SK-N-SH (cell line): ENCODE results near the gene NLK. TPM values are rescaled to one million over a fixed set of nuclear protein-coding genes. Genes with fewer than 3 reads are reported as not detected.

ENCODE experiments used
- CTCF ChIA-PET: fragments of 300-600, 350-600 bp; formaldehyde crosslinking; extraction: SDS; loops from one replicate; lab custom pipeline; 2021; lab: Yijun Ruan, JAX
- POLR2A ChIA-PET: fragments of 350-600 bp; sonication (Branson Sonifier 250); formaldehyde crosslinking; extraction: SDS; loops from one replicate; lab custom pipeline; 2020; ENCODE audit warnings: antibody characterized with exemption, inconsistent platforms; lab: Yijun Ruan, JAX
- DNase-seq: peaks from one replicate; pipeline ENCODE4 v3.0.0; 2012
- H2AFZ ChIP-seq: fragments of 200-600 bp; sonication (generic); 2 replicates; pipeline ENCODE4 v1.8.1; 2016; ENCODE audit warnings: antibody characterized with exemption, mild to moderate bottlenecking, low read depth
- H3F3A ChIP-seq: fragments of 200-600 bp; sonication (generic); replicated peaks from 2 replicates; pipeline ENCODE3; 2016; ENCODE audit warnings: antibody characterized with exemption, mild to moderate bottlenecking; ENCODE audit not compliant: insufficient read depth
- H3K27ac ChIP-seq, 2 experiments: fragments of 200-500 bp in 1 of 2; fragments of 200-600 bp in 1 of 2; sonication (Bioruptor generic) in 1 of 2; sonication (generic), shearing (Covaris generic) in 1 of 2; 2 replicates each; pipeline versions ENCODE4 v1.5.1 to v1.6.1; 2014 to 2016; ENCODE audit warnings: low read depth in 2 of 2, inconsistent platforms in 1 of 2, low read length in 1 of 2, mild to moderate bottlenecking in 1 of 2, mixed read lengths in 1 of 2
- H3K27me3 ChIP-seq: fragments of 200-600 bp; sonication (generic), shearing (Covaris generic); 2 replicates; pipeline ENCODE4 v1.6.1; 2016; ENCODE audit warnings: mixed run types; ENCODE audit not compliant: insufficient read depth
- H3K36me3 ChIP-seq, 2 experiments: fragments of 200-500 bp in 1 of 2; fragments of 200-600 bp in 1 of 2; sonication (Bioruptor generic) in 1 of 2; sonication (generic) in 1 of 2; replicated peaks in 1 of 2; 2 replicates each; pipeline versions ENCODE3 to v1.5.1; 2014 to 2016; ENCODE audit warnings: low read length in 1 of 2, mild to moderate bottlenecking in 1 of 2; ENCODE audit not compliant: insufficient read depth in 2 of 2, control insufficient read depth in 1 of 2
- H3K4me1 ChIP-seq, 2 experiments: fragments of 200-500 bp in 1 of 2; fragments of 200-600 bp in 1 of 2; sonication (Bioruptor generic) in 1 of 2; sonication (generic), shearing (Covaris generic) in 1 of 2; 2 replicates each; pipeline versions ENCODE4 v1.5.1 to v1.6.1; 2014 to 2016; ENCODE audit warnings: low read depth in 1 of 2, low read length in 1 of 2, mixed run types in 1 of 2; ENCODE audit not compliant: insufficient read depth in 2 of 2, control insufficient read depth in 1 of 2
- H3K4me2 ChIP-seq: fragments of 200-600 bp; sonication (generic), shearing (Covaris generic); 2 replicates; pipeline ENCODE4 v1.6.1; 2017; ENCODE audit warnings: mixed run types
- H3K4me3 ChIP-seq, 2 experiments: fragments of 200-500 bp in 1 of 2; fragments of 200-600 bp in 1 of 2; sonication (Bioruptor generic) in 1 of 2; sonication (generic), shearing (Covaris generic) in 1 of 2; 2 replicates each; pipeline versions ENCODE4 v1.5.1 to v1.8.1; 2014 to 2016; ENCODE audit warnings: low read depth in 2 of 2, inconsistent platforms in 1 of 2, low read length in 1 of 2, mild to moderate bottlenecking in 1 of 2, mixed read lengths in 1 of 2, moderate library complexity in 1 of 2
- H3K79me2 ChIP-seq: fragments of 200-600 bp; sonication (generic); 2 replicates; pipeline ENCODE4 v1.8.1; 2017; ENCODE audit warnings: mild to moderate bottlenecking; ENCODE audit not compliant: insufficient read depth
- H3K9ac ChIP-seq: fragments of 200-600 bp; sonication (generic); 2 replicates; pipeline ENCODE4 v1.6.1; 2017; ENCODE audit warnings: mixed run types
- H3K9me2 ChIP-seq: fragments of 200-600 bp; sonication (generic); 2 replicates; pipeline ENCODE4 v1.6.1; 2017; ENCODE audit warnings: mixed run types
- H3K9me3 ChIP-seq: fragments of 200-600 bp; sonication (generic); 2 replicates; pipeline ENCODE4 v1.6.1; 2017; ENCODE audit warnings: mixed run types, mild to moderate bottlenecking, moderate library complexity
- H4K20me1 ChIP-seq: fragments of 200-600 bp; sonication (generic); 2 replicates; pipeline ENCODE4 v1.6.1; 2017; ENCODE audit warnings: mild to moderate bottlenecking, mixed run types; ENCODE audit not compliant: insufficient read depth
- CHD2 ChIP-seq: fragments of 150-350 bp; IDR thresholded peaks from 2 replicates; pipeline ENCODE4 v1.6.1; 2018; ENCODE audit warnings: low read length; ENCODE audit not compliant: partially characterized antibody
- CTCF ChIP-seq: fragments of 200-600 bp; sonication (generic); IDR thresholded peaks from 2 replicates; pipeline ENCODE4 v1.6.1; 2017; ENCODE audit warnings: antibody characterized with exemption, mild to moderate bottlenecking, moderate library complexity
- ELF1 ChIP-seq: IDR thresholded peaks from 2 replicates; pipeline ENCODE4 v1.4.0; 2012
- EP300 ChIP-seq, 2 experiments: IDR thresholded peaks; 2 replicates each; pipeline versions ENCODE4 v1.4.0 to v1.6.1; 2012; ENCODE audit warnings: borderline replicate concordance in 1 of 2, low read depth in 1 of 2, low read length in 1 of 2
- EZH2phosphoT487 ChIP-seq: fragments of 200-600 bp; sonication (generic); IDR thresholded peaks from 2 replicates; pipeline ENCODE4 v1.6.1; 2017; ENCODE audit warnings: low read depth, mixed run types, mild to moderate bottlenecking, antibody characterized with exemption, moderate library complexity, borderline replicate concordance
- FOXJ3 ChIP-seq: sonication (generic); formaldehyde crosslinking; IDR thresholded peaks from 2 replicates; pipeline ENCODE4 v1.5.1; 2020; ENCODE audit warnings: mild to moderate bottlenecking, missing genetic modification reagents
- GABPA ChIP-seq: IDR thresholded peaks from 2 replicates; pipeline ENCODE4 v1.4.0; 2012; ENCODE audit warnings: low read depth, mild to moderate bottlenecking
- GATA2 ChIP-seq: sonication (generic); formaldehyde crosslinking; IDR thresholded peaks from 2 replicates; pipeline ENCODE4 v1.5.0; 2020; ENCODE audit warnings: mild to moderate bottlenecking, missing genetic modification reagents
- IRF3 ChIP-seq: fragments of 150-350 bp; IDR thresholded peaks from 2 replicates; pipeline ENCODE4 v1.6.1; 2016; ENCODE audit warnings: mild to moderate bottlenecking, low read depth, low read length
- JUND ChIP-seq: IDR thresholded peaks from 2 replicates; pipeline ENCODE4 v1.4.0; 2012
- MEF2A ChIP-seq: IDR thresholded peaks from 2 replicates; pipeline ENCODE4 v1.4.0; 2012; ENCODE audit warnings: low read depth, borderline replicate concordance
- MXI1 ChIP-seq: IDR thresholded peaks from 2 replicates; pipeline ENCODE4 v1.6.1; 2012; ENCODE audit warnings: mild to moderate bottlenecking, low read depth, low read length, improper control_type of control experiment
- NFIC ChIP-seq: IDR thresholded peaks from 2 replicates; pipeline ENCODE4 v1.4.0; 2012; ENCODE audit warnings: borderline replicate concordance
- PBX3 ChIP-seq: IDR thresholded peaks from 2 replicates; pipeline ENCODE4; 2012
- RAD21 ChIP-seq: IDR thresholded peaks from 2 replicates; pipeline ENCODE4 v1.6.1; 2012; ENCODE audit warnings: mild to moderate bottlenecking, low read length
- SIN3A ChIP-seq: IDR thresholded peaks from 2 replicates; pipeline ENCODE4 v1.6.1; 2012; ENCODE audit warnings: low read depth, mild to moderate bottlenecking, low read length, moderate library complexity, borderline replicate concordance
- TAF1 ChIP-seq: IDR thresholded peaks from 2 replicates; pipeline ENCODE4 v1.6.1; 2012; ENCODE audit warnings: low read depth, mild to moderate bottlenecking, low read length, moderate library complexity, borderline replicate concordance
- TCF12 ChIP-seq: IDR thresholded peaks from 2 replicates; pipeline ENCODE4 v1.4.0; 2012
- USF2 ChIP-seq: fragments of 150-350 bp; IDR thresholded peaks from 2 replicates; pipeline ENCODE4 v1.6.1; 2017; ENCODE audit warnings: antibody characterized with exemption, low read length, low read depth, borderline replicate concordance
- WGBS: methylation state at CpG from one replicate; pipeline ENCODE4 v1.1.6; 2017; ENCODE audit warnings: low lambda C conversion rate; 5-methylcytosine and 5-hydroxymethylcytosine counted together
- polyA plus RNA-seq, 3 experiments: library from polyadenylated mRNA; depleted of rRNA; stranded (reverse); fragments of >200 nt; gene quantifications; 2 replicates each; pipeline ENCODE4 v1.2.3, GENCODE V29; 2012

The NLK gene
- polyA plus RNA-seq, 1 of the 3 experiments (the other 2 are of a cell fraction) = 12.3 TPM

- Histone ChIP-seq H3F3A (peaks cover 24% of the 10 kb centered on the region), H3K27ac (no peak overlapping the region), H3K36me3 (peaks cover 22 to 30% of the 10 kb centered on the region in 2 experiments), H3K9me2 (no peaks in the 10 kb centered on the region), H3K9ac (no peak overlapping the region), H3K27me3 (no peaks in the 10 kb centered on the region), H2AFZ (no peak overlapping the region), H3K4me3 (no peak overlapping the region), H3K4me1 (peaks cover 0 to 4% of the 10 kb centered on the region in 2 experiments; a peak in 2 of 4 replicates), H3K4me2 (no peak overlapping the region), H3K79me2 (no peaks in the 10 kb centered on the region; the same call in 1 of the 2 replicates), H3K9me3 (no peaks in the 10 kb centered on the region), H4K20me1 (no peaks in the 10 kb centered on the region)
- TF ChIP-seq CTCF (peak; percentile 27; the same call in 1 of the 2 replicates), RAD21 (peak; percentile 34; the same call in 1 of the 2 replicates), TCF12 (no peak)
- ChIA-PET POLR2A (no interaction called here), CTCF (no interaction called here)
- DNase-seq = no peak
- WGBS = 98% methylated on average over 3 of the region's 3 CpGs
Observed at GRCh38 chr17:28136923-28137322, 94.4 kb downstream of the NLK start.

GRCh38 chr17:28139822-28140221 is 97.3 kb downstream of the NLK start:
- POLR2A ChIA-PET = no interaction called here
- no peak for TF ChIP-seq USF2
- TF ChIP-seq PBX3 = no peak
- no peak for TF ChIP-seq JUND
- no peak for TF ChIP-seq IRF3
- TF ChIP-seq TAF1 = no peak
- no peak for TF ChIP-seq EZH2phosphoT487
- no peak for TF ChIP-seq CHD2
- no peak for TF ChIP-seq CTCF
- no peak for TF ChIP-seq ELF1
- TF ChIP-seq GABPA = no peak
- no peak for TF ChIP-seq MEF2A
- no peak for TF ChIP-seq EP300 (IDR thresholded peaks at IDR 0.05; ENCODE audit: borderline replicate concordance in 1 of 2, low read depth in 1 of 2, low read length in 1 of 2)
- TF ChIP-seq MXI1 = no peak
- no peak for TF ChIP-seq NFIC
- no peak for TF ChIP-seq FOXJ3 (CRISPR knock-in tag)
- no peak for TF ChIP-seq SIN3A
- no peak for TF ChIP-seq GATA2 (CRISPR knock-in tag)
- TF ChIP-seq RAD21 = no peak

More at GRCh38 chr17:28139822-28140221, 97.3 kb downstream of the NLK start:
- no peak overlapping the region for H2AFZ ChIP-seq
- no peaks in the 10 kb centered on the region for H3K9me2 ChIP-seq
- no peaks in the 10 kb centered on the region for H4K20me1 ChIP-seq
- H3K4me1 ChIP-seq = peaks cover 0 to 2% of the 10 kb centered on the region in 2 experiments; a peak in 1 of 4 replicates
- WGBS = 71% methylated on average over 1 of the region's 1 CpG
- H3K36me3 ChIP-seq = peaks cover 18 to 42% of the 10 kb centered on the region in 2 experiments
- H3K9me3 ChIP-seq = no peaks in the 10 kb centered on the region
- H3K9ac ChIP-seq = no peak overlapping the region
- H3K4me2 ChIP-seq = no peak overlapping the region
- CTCF ChIA-PET = interaction anchor here (1.0 to 1.1 kb wide), 3 partner anchors 10 to 334 kb away, joined by 3 read pairs; no protein-coding TSS in a partner anchor
- DNase-seq = no peak
- peaks cover 3% of the 10 kb centered on the region for H3F3A ChIP-seq
- H3K27ac ChIP-seq = no peak overlapping the region
- H3K27me3 ChIP-seq = no peaks in the 10 kb centered on the region
- no peak overlapping the region for H3K4me3 ChIP-seq
- no peaks in the 10 kb centered on the region; the same call in 1 of the 2 replicates for H3K79me2 ChIP-seq
